IMR-90 (cell line): ENCODE data around the gene AHCYL2. TPM values are rescaled to one million over a fixed set of nuclear protein-coding genes. Genes with fewer than 3 reads are reported as not detected.

Experiments
- ATAC-seq: fragments of 200-7000 bp; cut with Tn5 transposase; 2 replicates; pipeline ENCODE4 v1.9.1; 2020; ENCODE audit warnings: low read depth, mild to moderate bottlenecking, moderate library complexity
- BruUV-seq: library from RNA; stranded (reverse); fragments of 400-500 nt; replicated peaks from 2 replicates; lab custom pipeline; 2021; lab: Mats Ljungman, UMichigan
- CTCF ChIA-PET: fragments of 300-600 bp; formaldehyde crosslinking; extraction: SDS; loops from one replicate; lab custom pipeline; 2021; ENCODE audit warnings: antibody characterized with exemption; lab: Yijun Ruan, JAX
- POLR2A ChIA-PET: fragments of 300-600 bp; sonication (Branson Sonifier 250); formaldehyde crosslinking; loops from one replicate; lab custom pipeline; 2022; ENCODE audit warnings: antibody characterized with exemption; ENCODE audit not compliant: unreplicated experiment; lab: Charles Lee
- DNase-seq: peaks from one replicate; pipeline ENCODE4 v3.0.0; 2013
- H2AFZ ChIP-seq: replicated peaks from 2 replicates; pipeline ENCODE3; 2013; ENCODE audit warnings: low read length, mild to moderate bottlenecking; ENCODE audit not compliant: poor library complexity
- H2AK5ac ChIP-seq: 2 replicates; pipeline ENCODE4 v1.6.1; 2013; ENCODE audit warnings: low read depth, low read length, inconsistent platforms
- H2AK9ac ChIP-seq: replicated peaks from 2 replicates; pipeline ENCODE3; 2013; ENCODE audit warnings: mild to moderate bottlenecking, low read depth, low read length, moderate library complexity; ENCODE audit not compliant: poor library complexity
- H2BK120ac ChIP-seq: 2 replicates; pipeline ENCODE4 v1.6.1; 2013; ENCODE audit warnings: low read depth, low read length, inconsistent platforms
- H2BK15ac ChIP-seq: 3 replicates; pipeline ENCODE4 v1.6.1; 2013; ENCODE audit warnings: low read depth, low read length, inconsistent platforms
- H2BK20ac ChIP-seq: 2 replicates; pipeline ENCODE4 v1.6.1; 2013; ENCODE audit warnings: low read depth, mild to moderate bottlenecking, inconsistent platforms, low read length, moderate library complexity
- H2BK5ac ChIP-seq: 2 replicates; pipeline ENCODE4 v1.6.1; 2013; ENCODE audit warnings: mild to moderate bottlenecking, low read depth, low read length, inconsistent platforms; ENCODE audit not compliant: poor library complexity, severe bottlenecking
- H3K14ac ChIP-seq: replicated peaks from 2 replicates; pipeline ENCODE4 v1.6.1; 2013; ENCODE audit warnings: low read depth, low read length, inconsistent platforms
- H3K18ac ChIP-seq: 2 replicates; pipeline ENCODE4 v1.6.1; 2013; ENCODE audit warnings: low read depth, low read length, control low read depth
- H3K23ac ChIP-seq: 2 replicates; pipeline ENCODE4 v1.6.1; 2013; ENCODE audit warnings: low read depth, low read length, inconsistent platforms
- H3K27ac ChIP-seq: 2 replicates; pipeline ENCODE4 v1.5.1; 2013; ENCODE audit warnings: mild to moderate bottlenecking, control low read depth, low read length; ENCODE audit not compliant: insufficient read depth
- H3K27me3 ChIP-seq: 2 replicates; pipeline ENCODE4 v1.6.1; 2013; ENCODE audit warnings: low read length; ENCODE audit not compliant: control insufficient read depth, insufficient read depth
- H3K36me3 ChIP-seq: 2 replicates; pipeline ENCODE4 v1.6.1; 2013; ENCODE audit warnings: low read length, mixed read lengths; ENCODE audit not compliant: control insufficient read depth, insufficient read depth
- H3K4ac ChIP-seq: 2 replicates; pipeline ENCODE4 v1.6.1; 2013; ENCODE audit warnings: low read depth, low read length, inconsistent platforms
- H3K4me1 ChIP-seq: 2 replicates; pipeline ENCODE4 v1.6.1; 2013; ENCODE audit warnings: low read length, mixed read lengths; ENCODE audit not compliant: control insufficient read depth, insufficient read depth
- H3K4me2 ChIP-seq: 2 replicates; pipeline ENCODE4 v1.6.1; 2013; ENCODE audit warnings: low read depth, mild to moderate bottlenecking, control low read depth, low read length, moderate library complexity
- H3K4me3 ChIP-seq: 2 replicates; pipeline ENCODE4 v1.5.1; 2013; ENCODE audit warnings: low read depth, mild to moderate bottlenecking, control low read depth, low read length, moderate library complexity; ENCODE audit not compliant: insufficient read depth
- H3K56ac ChIP-seq: 2 replicates; pipeline ENCODE4 v1.6.1; 2013; ENCODE audit warnings: low read length, inconsistent platforms; ENCODE audit not compliant: insufficient read depth; ENCODE audit errors: extremely low read depth
- H3K79me1 ChIP-seq, 2 experiments: 2 replicates each; pipeline ENCODE4 v1.6.1; 2013; ENCODE audit warnings: low read length in 2 of 2, inconsistent platforms in 1 of 2, low read depth in 1 of 2
- H3K9ac ChIP-seq: 2 replicates; pipeline ENCODE4 v1.6.1; 2013; ENCODE audit warnings: low read depth, low read length, control low read depth
- H3K9me1 ChIP-seq: 2 replicates; pipeline ENCODE4 v1.6.1; 2013; ENCODE audit warnings: low read length, inconsistent platforms; ENCODE audit not compliant: insufficient read depth
- H3K9me3 ChIP-seq: 2 replicates; pipeline ENCODE4 v1.6.1; 2013; ENCODE audit warnings: low read length; ENCODE audit not compliant: control insufficient read depth, insufficient read depth
- H4K20me1 ChIP-seq: 2 replicates; pipeline ENCODE4 v1.6.1; 2013; ENCODE audit warnings: low read length, inconsistent platforms; ENCODE audit not compliant: insufficient read depth
- H4K5ac ChIP-seq: 2 replicates; pipeline ENCODE4 v1.6.1; 2013; ENCODE audit warnings: mild to moderate bottlenecking, low read depth, low read length, control low read depth
- H4K8ac ChIP-seq, 2 experiments: 2 replicates each; pipeline ENCODE4 v1.6.1; 2013; ENCODE audit warnings: low read depth in 2 of 2, low read length in 2 of 2, control low read depth in 1 of 2, inconsistent platforms in 1 of 2
- H4K91ac ChIP-seq: 2 replicates; pipeline ENCODE4 v1.6.1; 2013; ENCODE audit warnings: low read depth, low read length, inconsistent platforms; ENCODE audit not compliant: insufficient read depth
- BHLHE40 ChIP-seq: fragments of 150-350 bp; IDR thresholded peaks from 2 replicates; pipeline ENCODE4 v1.6.1; 2016; ENCODE audit warnings: mild to moderate bottlenecking, low read depth, low read length
- CHD1 ChIP-seq: IDR thresholded peaks from 2 replicates; pipeline ENCODE4 v1.6.1; 2012; ENCODE audit warnings: low read depth, low read length, improper control_type of control experiment
- FOS ChIP-seq: fragments of 150-350 bp; IDR thresholded peaks from 2 replicates; pipeline ENCODE4 v1.6.1; 2016; ENCODE audit warnings: low read depth, low read length
- MAZ ChIP-seq: IDR thresholded peaks from 2 replicates; pipeline ENCODE4 v1.6.1; 2012; ENCODE audit warnings: low read depth, mild to moderate bottlenecking, low read length, improper control_type of control experiment, moderate library complexity, borderline replicate concordance
- MXI1 ChIP-seq: IDR thresholded peaks from 2 replicates; pipeline ENCODE4 v1.6.1; 2012; ENCODE audit warnings: low read depth, mild to moderate bottlenecking, low read length, moderate library complexity, borderline replicate concordance
- NFE2L2 ChIP-seq: fragments of 150-350 bp; IDR thresholded peaks from 2 replicates; pipeline ENCODE4 v1.6.1; 2016; ENCODE audit warnings: low read depth, mild to moderate bottlenecking, low read length
- POLR2A ChIP-seq: IDR thresholded peaks from 2 replicates; pipeline ENCODE4 v1.6.1; 2012; ENCODE audit warnings: mild to moderate bottlenecking, low read depth, low read length
- RFX5 ChIP-seq: IDR thresholded peaks from 2 replicates; pipeline ENCODE4 v1.8.0; 2012; ENCODE audit warnings: low read depth, mild to moderate bottlenecking, low read length, moderate library complexity
- SMC3 ChIP-seq: fragments of 150-350 bp; IDR thresholded peaks from 2 replicates; pipeline ENCODE4 v1.6.1; 2016; ENCODE audit warnings: low read depth, mild to moderate bottlenecking, antibody characterized with exemption, low read length, moderate library complexity
- WGBS, 2 experiments: methylation state at CpG; one replicate each; pipeline versions ENCODE4 v1.1.5 to v1.1.7; 2013; ENCODE audit warnings: missing lambda C conversion rate in 2 of 2; ENCODE audit not compliant: insufficient read length in 1 of 2; ENCODE audit errors: extremely low coverage in 2 of 2; 5-methylcytosine and 5-hydroxymethylcytosine counted together
- dilution Hi-C: fragments of 300-500 bp; cut with HindIII; formaldehyde crosslinking; loops from one replicate; pipeline ENCODE4 v1.14.3; 2018; ENCODE audit warnings: low sequenced_read_pairs; ENCODE audit not compliant: unreplicated experiment
- in situ Hi-C: fragments of 300-500 bp; cut with MboI; formaldehyde crosslinking; loops from 3 replicates; pipeline ENCODE4 v1.14.3; 2019; ENCODE audit warnings: low sequenced_read_pairs, inconsistent platforms, mixed read lengths
- intact Hi-C: fragments of 100-400 bp; cut with micrococcal nuclease; formaldehyde crosslinking; loops from 2 replicates; pipeline ENCODE4 v1.10.0; 2022
- polyA plus RNA-seq, 3 experiments: library from polyadenylated mRNA; depleted of rRNA; stranded (reverse); fragments of >200 nt; gene quantifications; 2 replicates each; pipeline ENCODE4 v1.2.3, GENCODE V29; 2012; ENCODE audit warnings: low replicate concordance in 1 of 3
- total RNA-seq: library from RNA; depleted of rRNA; stranded (reverse); fragments of >200 nt; gene quantifications from 2 replicates; pipeline ENCODE4 v1.2.3, GENCODE V29; 2012
- TF ChIP-seq, protein P1 (sequence below): conservative IDR thresholded peaks from 2 replicates; pipeline ENCODE4 v1.5.1; 2012; ENCODE audit warnings: mild to moderate bottlenecking, low read depth, low read length, improper control_type of control experiment
- TF ChIP-seq, protein P2 (sequence below): fragments of 150-350 bp; IDR thresholded peaks from 2 replicates; pipeline ENCODE4 v1.6.1; 2016; ENCODE audit warnings: low read depth, mild to moderate bottlenecking, low read length, moderate library complexity, borderline replicate concordance

AHCYL2 gene
- total and polyA plus RNA-seq, 2 of the 4 experiments (the other 2 are of a cell fraction) = 5.7 to 7.6 TPM

DNA sequence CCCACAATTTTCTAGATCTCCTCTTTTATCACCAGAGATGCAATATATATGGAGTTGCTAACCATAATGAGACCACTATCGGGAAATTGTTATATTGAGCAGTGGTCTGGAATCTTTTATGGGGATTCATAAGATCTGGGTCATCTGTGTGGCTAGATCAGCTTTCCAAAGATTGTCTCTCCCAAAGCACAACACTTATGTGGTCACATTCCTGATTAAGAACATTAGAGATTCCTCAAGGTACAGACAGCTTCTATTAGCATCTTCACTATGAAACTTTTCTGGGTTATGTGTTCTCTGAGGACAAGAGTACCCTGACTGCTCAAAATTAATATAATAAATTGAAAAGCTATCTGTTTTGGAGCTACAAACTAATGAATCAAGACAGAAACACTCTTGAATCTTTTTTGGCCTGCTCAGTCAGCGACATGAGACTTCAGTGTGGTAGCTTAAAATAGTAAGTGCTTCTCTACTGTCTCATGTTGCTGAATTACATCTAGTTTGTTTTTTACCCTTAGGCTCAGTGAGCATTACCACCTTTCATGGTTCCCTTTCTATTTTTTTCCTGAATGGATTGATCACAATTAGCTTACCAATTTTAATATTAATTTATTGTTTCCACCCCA is 166.8 kb downstream of the AHCYL2 start:
- H3K9ac ChIP-seq = no peak overlapping the region
- no peaks in the 10 kb centered on the region for H4K20me1 ChIP-seq
- TF ChIP-seq CHD1 (no peak), SMC3 (no peak), FOS (no peak), NFE2L2 (no peak), MXI1 (no peak), RFX5 (no peak), MAZ (no peak), POLR2A (no peak), BHLHE40 (no peak)
- TF ChIP-seq, protein P1, sequence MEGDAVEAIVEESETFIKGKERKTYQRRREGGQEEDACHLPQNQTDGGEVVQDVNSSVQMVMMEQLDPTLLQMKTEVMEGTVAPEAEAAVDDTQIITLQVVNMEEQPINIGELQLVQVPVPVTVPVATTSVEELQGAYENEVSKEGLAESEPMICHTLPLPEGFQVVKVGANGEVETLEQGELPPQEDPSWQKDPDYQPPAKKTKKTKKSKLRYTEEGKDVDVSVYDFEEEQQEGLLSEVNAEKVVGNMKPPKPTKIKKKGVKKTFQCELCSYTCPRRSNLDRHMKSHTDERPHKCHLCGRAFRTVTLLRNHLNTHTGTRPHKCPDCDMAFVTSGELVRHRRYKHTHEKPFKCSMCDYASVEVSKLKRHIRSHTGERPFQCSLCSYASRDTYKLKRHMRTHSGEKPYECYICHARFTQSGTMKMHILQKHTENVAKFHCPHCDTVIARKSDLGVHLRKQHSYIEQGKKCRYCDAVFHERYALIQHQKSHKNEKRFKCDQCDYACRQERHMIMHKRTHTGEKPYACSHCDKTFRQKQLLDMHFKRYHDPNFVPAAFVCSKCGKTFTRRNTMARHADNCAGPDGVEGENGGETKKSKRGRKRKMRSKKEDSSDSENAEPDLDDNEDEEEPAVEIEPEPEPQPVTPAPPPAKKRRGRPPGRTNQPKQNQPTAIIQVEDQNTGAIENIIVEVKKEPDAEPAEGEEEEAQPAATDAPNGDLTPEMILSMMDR = no peak
- TF ChIP-seq, protein P2, sequence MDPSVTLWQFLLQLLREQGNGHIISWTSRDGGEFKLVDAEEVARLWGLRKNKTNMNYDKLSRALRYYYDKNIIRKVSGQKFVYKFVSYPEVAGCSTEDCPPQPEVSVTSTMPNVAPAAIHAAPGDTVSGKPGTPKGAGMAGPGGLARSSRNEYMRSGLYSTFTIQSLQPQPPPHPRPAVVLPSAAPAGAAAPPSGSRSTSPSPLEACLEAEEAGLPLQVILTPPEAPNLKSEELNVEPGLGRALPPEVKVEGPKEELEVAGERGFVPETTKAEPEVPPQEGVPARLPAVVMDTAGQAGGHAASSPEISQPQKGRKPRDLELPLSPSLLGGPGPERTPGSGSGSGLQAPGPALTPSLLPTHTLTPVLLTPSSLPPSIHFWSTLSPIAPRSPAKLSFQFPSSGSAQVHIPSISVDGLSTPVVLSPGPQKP = no peak
- no peaks in the 10 kb centered on the region for H3K9me3 ChIP-seq
- in situ Hi-C loops (no loop called here), dilution Hi-C loops (no loop called here), intact Hi-C loops (no loop called here)
- H4K91ac ChIP-seq = no peak overlapping the region
- H3K4me2 ChIP-seq = no peak overlapping the region
- no peak overlapping the region for H2BK15ac ChIP-seq
- H3K4ac ChIP-seq = no peak overlapping the region
- no peak overlapping the region for H2AK9ac ChIP-seq
- no peak overlapping the region for H2AFZ ChIP-seq
- 0 out of 2 replicates have a peak, but pooled peaks cover 2% of the 10 kb centered on the region for H3K36me3 ChIP-seq
- H3K79me1 ChIP-seq = no peaks in the 10 kb centered on the region
- no peak overlapping the region for H4K5ac ChIP-seq
- peaks cover 6% of the 10 kb centered on the region for H3K9me1 ChIP-seq
- H4K8ac ChIP-seq = no peak overlapping the region
- H3K27ac ChIP-seq = no peak overlapping the region
- H2BK5ac ChIP-seq = no peak overlapping the region
- no peak overlapping the region for H3K14ac ChIP-seq
- no peak overlapping the region for H3K56ac ChIP-seq
- BruUV-seq = no TSS peak
- H2BK120ac ChIP-seq = no peak overlapping the region
- no peak overlapping the region for H3K23ac ChIP-seq
- ATAC-seq = no peak
- H2AK5ac ChIP-seq = no peak overlapping the region
- no peak overlapping the region for H3K18ac ChIP-seq
- H3K4me1 ChIP-seq = peaks cover 6% of the 10 kb centered on the region
- ChIA-PET CTCF (interaction anchor here (0.6 kb wide), 1 partner anchor 224 kb away, joined by 3 read pairs; no protein-coding TSS in a partner anchor), POLR2A (no interaction called here)
- H3K27me3 ChIP-seq = no peaks in the 10 kb centered on the region
- WGBS, 2 experiments = no CpG with 5 or more reads among the region's 2 CpGs
- H2BK20ac ChIP-seq = no peak overlapping the region
- DNase-seq = no peak
- no peak overlapping the region for H3K4me3 ChIP-seq
